Left lobe of liver (tissue), 2 donors: ENCODE measurements around the gene ASIC4. TPM values are rescaled to one million over a fixed set of nuclear protein-coding genes. Genes with fewer than 3 reads are reported as not detected.

Experiments
- ATAC-seq: fragments of 200-7000 bp; cut with Tn5 transposase; one replicate; pipeline ENCODE4 v1.9.1; 2020; ENCODE audit warnings: mild to moderate bottlenecking, moderate library complexity
- DNase-seq: peaks from one replicate; pipeline ENCODE4 v3.0.0-alpha.2; 2020; ENCODE audit warnings: low spot score
- total RNA-seq: library from RNA; stranded (reverse); gene quantifications from one replicate; pipeline ENCODE4 v1.2.1, GENCODE V29; 2021
- donor health status: DM: no; HTN: no; CAD: no; lungs with moderate emphysema.
- donor health status: DM: no; HTN: yes; CAD: no.

The ASIC4 gene
- total RNA-seq: 0.05 TPM

GRCh38 chr2:219514196-219514761 is at the start of gene ASIC4:
TSS of gene ASIC4 (plus strand) at chr2:219514482. CDS start at chr2:219514725, 243 bp downstream.
- ATAC-seq (no peak), DNase-seq (no peak)

GRCh38 chr2:219465659-219466561 is 48.4 kb upstream of the ASIC4 start:
- ATAC-seq (no peak), DNase-seq (no peak)

GRCh38 chr2:219466816-219467735 is 47.2 kb upstream of the ASIC4 start:
- ATAC-seq (no peak), DNase-seq (no peak)

GRCh38 chr2:219467736-219468075 is 46.6 kb upstream of the ASIC4 start:
- no peak for DNase-seq
- no peak for ATAC-seq

- ATAC-seq: no peak
- no peak for DNase-seq
Measured at GRCh38 chr2:219468410-219469185, 45.7 kb upstream of the ASIC4 start.

- no peak for DNase-seq
- no peak for ATAC-seq
Measured at GRCh38 chr2:219469186-219469724, 45.0 kb upstream of the ASIC4 start.

- DNase-seq (no peak), ATAC-seq (no peak)
Measured at GRCh38 chr2:219470429-219470828, 43.9 kb upstream of the ASIC4 start.

GRCh38 chr2:219471476-219472371 is 42.6 kb upstream of the ASIC4 start:
- DNase-seq (no peak), ATAC-seq (no peak)

- ATAC-seq (no peak), DNase-seq (no peak)
Measured at GRCh38 chr2:219472629-219473187, 41.6 kb upstream of the ASIC4 start.

- DNase-seq (no peak), ATAC-seq (no peak)
Measured at GRCh38 chr2:219473511-219473910, 40.8 kb upstream of the ASIC4 start.

- no peak for ATAC-seq
Measured at GRCh38 chr2:219474285-219475060, 39.8 kb upstream of the ASIC4 start.

GRCh38 chr2:219475278-219475677 is 39.0 kb upstream of the ASIC4 start:
- no peak for DNase-seq
- ATAC-seq: no peak

More at GRCh38 chr2:219474285-219475060, 39.8 kb upstream of the ASIC4 start:
- DNase-seq: no peak

GRCh38 chr2:219475697-219476651 is 38.3 kb upstream of the ASIC4 start:
- DNase-seq (peak; percentile 71), ATAC-seq (peak; percentile 96)

GRCh38 chr2:219476652-219477151 is 37.6 kb upstream of the ASIC4 start:
- peak; percentile 10 for ATAC-seq
- DNase-seq: no peak

GRCh38 chr2:219477179-219477578 is 37.1 kb upstream of the ASIC4 start:
- DNase-seq (no peak), ATAC-seq (no peak)

- ATAC-seq (no peak), DNase-seq (no peak)
Measured at GRCh38 chr2:219477815-219478214, 36.5 kb upstream of the ASIC4 start.

- no peak for DNase-seq
- ATAC-seq: no peak
Measured at GRCh38 chr2:219478916-219479315, 35.4 kb upstream of the ASIC4 start.
